Stimulated activated CD4-positive, alpha-beta T cell treated with anti-CD3 and anti-CD28 coated beads, Interleukin-1b, Interleukin-23, amount 100 ng/mL, for 1 hour (primary cell): ENCODE measurements around the gene LDHD.
"Not testable (repeated sequence)": the region's sequence is repeated elsewhere in the genome, so short reads cannot be mapped to it uniquely, and the experiment has no call there.

ENCODE experiments used
- DNase-seq, 2 donors: peaks; one replicate each; pipeline ENCODE4 v3.0.0-alpha.2; 2020; ENCODE audit warnings: low read depth in 2 of 2

The LDHD gene

GRCh38 chr16:75116081-75116910, at the start of gene LDHD:
LDHD (minus strand) TSS chr16:75116780; CDS start chr16:75116720, 60 bp downstream.
- no peak for DNase-seq

DNA sequence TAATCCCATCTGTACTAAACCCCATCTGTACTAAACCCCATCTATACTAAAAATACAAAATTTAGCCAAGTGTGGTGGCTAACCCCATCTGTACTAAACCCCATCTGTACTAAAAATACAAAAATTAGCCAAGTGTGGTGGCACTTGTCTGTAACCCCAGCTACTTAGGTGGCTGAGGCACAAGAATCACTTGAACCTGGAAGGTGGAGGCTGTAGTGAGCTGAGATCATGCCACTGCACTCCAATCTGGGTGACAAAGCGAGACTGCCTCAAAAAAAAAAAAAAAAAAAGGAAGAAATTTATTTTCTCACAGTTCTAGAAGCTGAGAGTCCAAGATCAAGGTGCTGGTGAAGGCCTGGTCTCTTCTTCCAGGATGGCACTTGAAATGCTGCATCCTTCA, 43.8 kb upstream of the LDHD start:
- no peak for DNase-seq

GRCh38 chr16:75152635-75153034, 36.1 kb upstream of the LDHD start:
- no peak for DNase-seq

- DNase-seq = no peak
Observed at GRCh38 chr16:75151798-75152197, 35.2 kb upstream of the LDHD start.

DNA sequence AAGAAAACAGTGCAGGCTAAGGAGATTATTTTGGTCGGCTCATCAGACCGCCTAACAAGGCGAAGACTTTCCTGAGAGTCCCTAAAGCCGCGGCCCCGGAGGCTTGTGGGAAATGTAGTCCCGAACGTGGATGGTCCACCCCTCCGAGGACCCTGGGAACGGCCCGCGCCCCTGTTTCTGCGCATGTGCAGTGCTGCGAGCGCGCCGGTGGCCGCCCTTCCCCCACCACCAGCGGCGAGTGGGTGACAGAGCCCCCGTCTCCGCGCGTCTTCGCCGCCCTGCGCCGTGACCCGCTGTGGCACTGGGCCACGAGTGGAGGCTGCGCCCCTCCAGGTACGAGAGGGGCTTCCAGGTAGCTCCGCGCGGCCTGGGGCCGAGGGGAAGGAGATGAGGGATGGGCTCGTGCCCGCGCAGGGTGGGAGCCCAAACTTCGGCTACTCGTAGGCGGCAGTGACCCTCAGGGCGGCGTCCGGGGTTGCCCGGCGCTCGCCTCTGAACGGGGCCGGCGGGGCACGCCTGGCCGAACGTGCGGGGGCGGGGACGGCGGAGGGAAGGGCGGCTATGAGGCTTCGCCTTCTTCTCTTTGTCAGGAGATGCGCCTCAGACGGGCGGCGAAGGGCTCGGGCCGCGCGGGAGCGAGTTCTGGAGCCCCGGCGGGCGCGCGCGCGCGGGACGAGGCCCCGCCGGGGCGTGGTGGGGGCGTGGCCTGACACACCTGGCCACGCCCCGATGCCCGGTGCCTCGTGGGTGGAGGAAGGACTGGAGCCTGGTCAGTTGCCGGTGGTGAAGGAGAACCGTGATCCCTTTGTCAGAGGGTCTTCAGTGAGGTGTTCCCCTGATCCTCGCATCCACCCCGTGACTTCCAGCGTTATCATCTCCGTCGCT, 32.0 kb upstream of the LDHD start, which contains the start of gene ZFP1:
Gene ZFP1, plus strand, starts transcription at position 214 of the 885 bp plus-strand sequence. CDS start 4,428 bp downstream, outside the sequence.
- peak; percentile 84 to 91 for DNase-seq

DNA sequence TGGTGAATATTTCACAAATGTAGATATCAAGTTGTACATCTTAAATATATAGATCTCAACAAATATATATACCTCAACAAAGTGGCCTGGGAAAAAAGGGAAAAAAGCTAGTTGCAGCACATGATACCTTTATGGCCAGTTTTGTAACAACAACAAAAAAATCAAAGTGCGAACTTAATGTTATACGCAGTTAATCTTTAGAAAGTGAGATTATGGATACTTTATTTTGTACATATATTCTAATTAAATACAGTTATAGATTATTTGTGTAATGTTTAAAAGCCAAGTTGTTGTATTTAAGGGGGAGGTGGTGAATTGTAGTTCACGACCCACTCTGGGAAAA, 31.4 kb upstream of the LDHD start:
- DNase-seq = no peak

- no peak for DNase-seq
Observed at GRCh38 chr16:75143941-75144340, 27.4 kb upstream of the LDHD start.

- no peak for DNase-seq
Observed at GRCh38 chr16:75139498-75139897, 22.9 kb upstream of the LDHD start.

DNA sequence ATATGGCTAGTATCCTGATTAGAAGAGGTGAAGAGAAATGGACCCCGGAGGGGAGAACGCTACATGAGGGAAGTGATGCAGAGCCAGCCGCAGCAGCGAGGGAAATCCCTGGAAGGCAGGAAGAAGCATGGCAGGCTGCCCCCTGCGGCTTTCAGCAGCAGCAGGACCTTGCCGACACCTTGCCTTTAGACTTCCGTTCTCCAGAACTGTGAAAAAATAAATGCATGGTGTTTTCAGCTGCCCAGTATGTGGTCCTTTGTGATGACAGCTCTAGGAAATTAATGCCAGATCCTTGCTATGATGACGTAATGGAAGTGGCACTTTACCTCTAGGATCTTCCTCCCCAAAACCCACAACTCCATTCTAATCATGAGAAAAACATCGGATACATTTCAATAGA, 22.1 kb upstream of the LDHD start:
- no peak for DNase-seq

DNA sequence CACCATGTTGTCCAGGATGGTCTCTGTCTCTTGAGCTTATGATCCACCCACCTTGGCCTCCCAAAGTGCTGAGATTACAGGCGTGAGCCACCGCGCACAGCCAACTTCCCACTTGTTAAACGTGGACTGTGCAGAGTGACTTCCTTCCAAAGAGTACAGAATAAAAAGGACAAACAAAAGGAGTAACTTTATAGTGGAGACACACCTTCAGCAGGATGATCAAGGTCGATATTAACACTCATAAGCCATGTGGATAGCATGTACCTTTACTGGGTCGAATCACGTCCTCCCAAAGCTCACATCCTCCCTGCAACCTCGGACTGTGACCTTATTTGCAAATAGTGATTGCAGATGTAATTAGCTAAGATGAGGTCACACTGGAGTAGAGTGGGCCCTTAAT, 21.7 kb upstream of the LDHD start:
- no peak for DNase-seq

DNA sequence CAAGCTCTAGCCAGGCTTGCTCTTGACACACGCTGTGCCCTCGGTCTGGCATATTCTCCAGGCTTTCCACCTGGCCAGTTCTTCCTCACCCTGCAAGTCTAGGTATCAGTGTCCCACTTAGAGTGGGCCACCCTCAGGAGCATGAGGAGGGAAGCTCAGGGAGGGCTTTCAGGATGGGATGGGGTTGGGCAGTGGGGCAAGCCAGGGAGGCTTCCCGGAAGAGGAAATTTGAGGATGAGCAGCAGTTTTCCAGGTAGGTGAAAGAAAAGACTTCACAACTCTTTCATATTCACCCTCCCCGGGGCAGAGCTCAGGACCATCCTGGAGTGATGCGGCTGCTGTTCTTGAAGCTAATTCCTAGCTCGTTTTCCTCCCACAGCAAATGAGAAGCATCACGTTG, 14.5 kb upstream of the LDHD start:
- no peak for DNase-seq

DNA sequence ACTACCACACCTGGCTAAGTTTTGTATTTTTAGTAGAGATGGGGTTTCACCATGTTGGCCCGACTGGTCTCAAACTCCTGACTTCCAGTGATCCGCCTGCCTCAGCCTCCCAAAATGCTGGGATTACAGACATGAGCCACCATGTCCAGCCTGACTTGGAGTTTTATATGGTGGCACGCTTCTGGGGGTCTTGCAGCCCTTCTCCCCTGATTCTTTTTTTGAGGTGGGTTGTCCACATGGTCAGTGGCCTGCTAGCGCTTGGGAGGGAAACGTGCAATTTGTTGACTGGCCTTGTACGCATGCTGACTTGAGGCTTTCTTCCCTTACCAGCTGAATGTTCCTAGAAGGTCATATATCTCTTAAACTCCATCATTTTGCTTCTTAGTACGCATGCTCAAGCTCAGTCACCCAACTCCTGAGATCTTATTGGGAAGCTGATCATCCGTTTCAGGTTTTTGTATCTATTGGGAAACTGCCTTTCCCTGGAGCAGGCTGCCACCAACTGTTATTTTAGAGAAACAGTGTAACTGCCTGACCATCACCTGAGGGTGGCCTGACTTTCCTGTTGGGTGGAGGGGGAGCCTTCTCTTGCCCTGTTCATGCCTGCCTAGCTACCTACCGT, 13.7 kb upstream of the LDHD start:
- DNase-seq = no peak

- not testable (repeated sequence) for DNase-seq
Observed at GRCh38 chr16:75129421-75130149, 13.0 kb upstream of the LDHD start.

DNA sequence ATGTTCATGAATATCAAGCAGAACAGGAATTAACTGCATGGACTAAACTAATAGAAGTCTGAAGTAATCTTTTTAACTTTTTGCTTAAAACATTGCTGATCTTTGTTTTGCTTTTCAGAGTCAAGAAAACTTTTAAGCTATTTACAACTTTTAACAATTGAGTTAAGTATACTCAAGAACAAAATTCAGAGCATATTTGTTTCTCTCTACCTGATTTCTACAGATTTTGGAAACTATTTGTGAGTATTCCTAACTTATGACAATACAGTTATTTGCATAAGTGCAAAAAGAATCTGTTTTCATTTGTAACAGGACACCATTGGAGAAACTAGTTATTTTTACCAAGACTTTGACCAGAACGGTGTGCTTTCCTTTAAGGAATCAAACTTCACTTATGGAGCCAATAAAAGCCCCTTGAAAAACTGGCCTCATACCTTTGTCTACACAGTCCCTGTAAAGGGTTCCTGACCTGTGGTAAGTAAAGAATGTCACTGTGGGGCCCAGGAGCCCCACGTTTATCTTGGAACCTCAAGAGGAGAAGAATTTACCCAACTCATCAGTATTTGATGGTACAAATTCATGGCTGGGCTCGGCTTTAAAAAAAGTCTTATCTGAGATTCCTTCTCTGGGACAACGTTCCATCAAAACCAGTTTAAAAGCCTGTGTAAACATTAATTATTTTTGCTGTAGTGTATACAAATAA, 11.3 kb upstream of the LDHD start:
- no peak for DNase-seq

DNA sequence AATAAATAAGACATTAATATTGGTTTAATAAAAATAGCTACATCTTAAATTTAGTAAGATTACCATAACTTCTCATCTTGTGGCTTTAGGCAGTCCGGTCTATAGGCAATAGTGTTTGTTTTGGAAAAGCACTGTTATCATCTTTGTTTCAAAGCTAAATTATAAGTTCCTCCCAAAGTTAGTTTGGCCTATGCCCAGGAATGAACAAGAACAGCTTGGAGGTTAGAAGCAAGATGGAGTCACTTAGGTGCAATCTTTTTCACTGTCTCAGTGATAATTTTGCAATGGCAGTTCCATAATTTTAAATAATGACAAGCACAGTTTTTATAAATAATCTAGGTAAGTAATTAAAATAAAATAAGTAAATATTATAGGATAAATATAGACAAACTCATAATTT, 6.0 kb upstream of the LDHD start:
- DNase-seq = no peak

DNA sequence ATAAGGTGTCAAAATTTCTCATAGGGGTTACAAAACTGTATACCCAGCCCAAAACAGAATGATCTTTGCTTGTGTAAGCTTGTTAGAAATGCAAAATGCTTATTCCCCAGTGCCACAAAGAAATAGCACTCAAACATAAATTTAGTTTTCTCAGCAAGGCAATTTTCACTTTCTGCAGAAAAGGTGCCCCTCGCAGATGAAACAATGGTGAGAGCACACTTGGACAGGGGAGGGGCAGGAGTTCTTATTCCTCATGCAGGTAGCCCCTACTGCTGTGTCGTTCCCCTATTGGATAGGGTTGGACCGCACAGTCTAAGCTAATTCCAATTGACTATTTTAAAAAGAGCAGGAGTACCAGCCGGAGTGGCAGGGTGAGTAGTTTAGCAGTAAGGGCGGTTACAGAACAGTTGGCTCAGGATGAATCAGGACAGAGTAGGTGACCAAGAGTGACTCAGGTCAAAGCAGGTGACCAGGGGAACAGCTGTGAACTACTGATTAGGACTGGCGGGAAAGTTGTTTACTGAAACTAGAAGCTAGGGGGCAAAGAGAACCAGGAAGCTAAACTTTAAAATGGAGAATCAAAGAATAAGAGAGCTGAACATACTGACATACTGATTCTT, 5.5 kb upstream of the LDHD start:
- no peak for DNase-seq

DNA sequence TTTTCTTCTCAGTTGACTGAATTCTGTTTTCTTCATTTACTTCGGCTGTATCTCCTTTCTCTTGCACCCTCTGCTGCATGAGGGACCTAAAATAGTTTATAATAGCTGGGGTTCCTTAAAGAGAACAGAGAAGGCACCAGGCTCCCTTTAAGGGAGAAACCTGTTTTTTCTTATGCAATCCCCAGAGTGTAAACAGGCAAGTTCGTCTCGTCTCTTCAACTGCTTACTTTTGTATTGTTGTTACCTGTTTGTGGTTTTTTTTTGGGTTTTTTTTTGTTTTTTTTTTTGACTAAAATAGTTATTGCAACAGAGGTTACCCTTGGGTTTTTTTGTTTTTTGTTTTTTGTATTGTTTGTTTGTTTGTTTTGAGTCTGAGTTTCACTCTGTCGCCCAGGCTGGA, 3.7 kb upstream of the LDHD start:
- DNase-seq = no peak

DNA sequence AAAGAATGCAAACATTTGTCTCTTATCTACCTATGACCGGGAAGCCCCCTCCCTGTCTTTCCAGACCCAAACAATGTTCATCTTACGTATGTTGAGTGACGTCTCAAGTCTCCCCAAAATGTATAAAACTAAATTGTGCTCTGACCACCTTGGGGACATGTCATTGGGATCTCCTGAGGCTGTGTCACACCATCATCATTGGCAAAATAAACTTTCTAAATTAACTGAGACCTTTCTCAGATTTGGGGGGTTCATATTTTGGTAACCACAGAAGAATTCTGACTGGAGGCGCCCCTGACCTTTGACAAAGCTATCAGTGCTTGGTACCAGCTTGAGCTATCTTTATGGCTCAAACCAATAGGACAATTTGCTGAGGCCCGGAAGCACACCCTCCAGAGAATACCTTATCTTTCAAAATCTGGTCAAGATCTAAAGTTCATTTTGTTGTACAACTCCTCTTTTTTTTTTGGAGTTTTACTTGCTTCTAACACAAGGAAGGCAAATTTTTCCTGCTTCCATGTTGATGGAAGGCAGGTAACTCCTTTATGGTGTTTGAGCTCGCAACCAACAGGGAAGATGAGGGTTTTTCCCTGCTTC, 2.5 kb upstream of the LDHD start:
- no peak for DNase-seq

- no peak for DNase-seq
Observed at GRCh38 chr16:75116911-75117245, 298 bp upstream of the LDHD start.
